HG03135 (cell line): ENCODE results near the gene HOATZ.

Experiments
- ATAC-seq: cut with Tn5 transposase; IDR thresholded peaks from one replicate; pipeline ENCODE4 v1.9.1; 2021; ENCODE audit warnings: mild to moderate bottlenecking, moderate library complexity; ENCODE audit not compliant: unreplicated experiment

HOATZ gene

DNA sequence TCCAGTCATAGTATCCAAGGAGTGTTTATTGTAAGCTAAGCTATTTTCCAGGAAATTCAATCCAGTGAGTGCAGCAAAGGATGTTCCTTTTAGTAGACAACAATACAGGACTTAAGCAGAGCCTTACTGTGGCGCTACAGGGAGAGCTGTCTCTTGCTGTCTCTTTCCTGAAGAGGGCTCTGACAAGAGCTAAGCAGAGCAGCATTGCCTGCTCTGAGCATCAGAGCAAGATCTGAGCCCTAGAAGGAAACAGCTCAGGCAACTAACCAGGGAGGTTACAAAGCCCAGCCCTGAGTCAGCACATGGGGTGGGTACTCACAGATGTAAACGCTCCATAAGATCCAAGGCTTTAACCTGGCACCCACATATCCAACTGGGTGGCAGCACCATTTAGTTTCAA is 33.9 kb downstream of the HOATZ start:
- ATAC-seq: no peak

GRCh38 chr11:111549196-111549868 is 34.8 kb downstream of the HOATZ start:
- ATAC-seq: no peak

- ATAC-seq: no peak
Measured at GRCh38 chr11:111549869-111550203, 35.3 kb downstream of the HOATZ start.

DNA sequence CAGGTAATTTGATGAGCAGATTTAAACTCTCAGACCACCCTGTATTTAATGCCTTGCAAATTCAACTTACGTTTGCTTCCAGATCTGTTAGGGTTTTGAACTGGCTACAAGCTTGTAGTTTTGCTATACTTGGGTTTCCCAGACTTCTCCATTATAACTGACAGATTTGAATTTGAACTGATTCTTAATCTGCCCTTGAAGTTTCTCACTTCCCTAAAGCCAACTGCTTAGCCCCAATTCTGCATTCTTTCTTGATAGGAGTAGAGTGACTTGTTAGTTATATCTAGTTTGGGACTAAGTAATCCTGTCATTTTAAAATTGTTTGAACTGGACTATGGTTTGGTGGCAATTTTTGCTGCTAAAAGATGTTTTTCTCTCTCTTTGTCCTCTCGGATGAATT is 35.7 kb downstream of the HOATZ start:
- ATAC-seq: no peak

- ATAC-seq: no peak
Measured at GRCh38 chr11:111554532-111554931, 40.0 kb downstream of the HOATZ start.

GRCh38 chr11:111555255-111555654 is 40.7 kb downstream of the HOATZ start:
- no peak for ATAC-seq

DNA sequence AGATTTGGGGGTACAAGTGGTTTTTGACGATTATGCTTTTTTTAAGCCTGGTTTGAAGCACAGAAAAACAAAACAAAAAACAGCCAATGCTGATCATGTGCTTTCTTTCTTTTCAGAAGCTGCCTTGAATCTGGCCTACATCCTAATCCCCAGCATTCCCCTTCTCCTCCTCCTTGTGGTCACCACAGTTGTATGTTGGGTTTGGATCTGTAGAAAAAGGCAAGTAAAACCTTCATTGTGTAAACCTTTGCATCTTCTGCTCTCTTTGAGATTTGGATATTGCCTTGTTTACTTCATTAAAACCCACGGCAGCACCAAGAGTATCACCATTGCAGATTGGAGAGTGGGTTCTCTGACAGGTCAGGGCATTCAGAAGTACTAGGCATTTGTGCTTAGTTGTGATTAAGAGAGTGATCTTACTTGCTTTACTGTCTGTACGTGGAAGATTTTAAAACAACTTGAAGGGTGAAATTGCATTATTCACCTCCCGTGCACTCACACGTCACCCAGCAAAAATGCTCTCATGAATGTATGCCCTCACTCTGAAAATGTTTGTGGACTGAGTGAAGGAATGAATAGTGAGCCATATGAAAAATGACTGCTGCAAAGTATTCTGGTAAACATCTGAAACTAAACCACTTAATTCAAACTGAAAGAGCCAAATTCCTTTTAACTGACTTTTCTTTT is 43.0 kb downstream of the HOATZ start:
- no peak for ATAC-seq

GRCh38 chr11:111559800-111560464 is 45.4 kb downstream of the HOATZ start:
- ATAC-seq: no peak

DNA sequence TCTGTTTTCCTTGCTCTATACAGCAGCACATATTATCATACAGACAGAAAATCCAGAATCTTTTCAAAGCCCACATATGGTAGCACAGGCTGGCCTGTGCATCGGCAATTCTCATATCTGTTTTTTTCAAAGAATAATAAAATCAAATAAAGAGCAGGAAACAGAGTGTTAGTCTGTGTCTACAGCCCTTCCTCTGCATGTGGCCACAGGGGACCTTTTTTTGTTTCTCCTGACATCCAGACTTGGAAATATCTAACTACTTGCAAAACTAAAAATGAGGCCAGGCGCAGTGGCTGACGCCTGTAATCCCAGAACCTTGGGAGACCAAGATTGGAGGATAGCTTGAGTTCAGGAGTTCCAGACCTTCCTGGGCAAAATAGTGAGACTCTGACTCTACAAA is 46.2 kb downstream of the HOATZ start:
- ATAC-seq: no peak

DNA sequence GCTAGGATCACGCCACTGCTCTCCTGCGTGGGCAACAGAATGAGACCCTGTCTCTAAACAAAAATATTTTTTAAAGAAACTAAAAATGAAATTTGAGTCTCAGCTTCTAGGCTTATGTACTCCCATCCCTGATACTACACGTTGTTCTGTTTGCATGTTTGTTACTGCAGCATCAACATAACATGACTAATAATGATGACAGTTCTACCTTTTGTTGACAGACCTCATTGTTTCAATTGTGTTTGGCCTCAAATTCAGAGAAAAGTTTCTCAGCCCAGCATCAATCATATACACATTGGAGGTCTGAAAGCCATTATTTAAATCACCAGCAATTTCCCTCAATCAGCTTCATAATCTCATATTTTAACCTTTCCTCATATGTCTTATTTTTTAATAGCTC is 46.7 kb downstream of the HOATZ start:
- no peak for ATAC-seq

DNA sequence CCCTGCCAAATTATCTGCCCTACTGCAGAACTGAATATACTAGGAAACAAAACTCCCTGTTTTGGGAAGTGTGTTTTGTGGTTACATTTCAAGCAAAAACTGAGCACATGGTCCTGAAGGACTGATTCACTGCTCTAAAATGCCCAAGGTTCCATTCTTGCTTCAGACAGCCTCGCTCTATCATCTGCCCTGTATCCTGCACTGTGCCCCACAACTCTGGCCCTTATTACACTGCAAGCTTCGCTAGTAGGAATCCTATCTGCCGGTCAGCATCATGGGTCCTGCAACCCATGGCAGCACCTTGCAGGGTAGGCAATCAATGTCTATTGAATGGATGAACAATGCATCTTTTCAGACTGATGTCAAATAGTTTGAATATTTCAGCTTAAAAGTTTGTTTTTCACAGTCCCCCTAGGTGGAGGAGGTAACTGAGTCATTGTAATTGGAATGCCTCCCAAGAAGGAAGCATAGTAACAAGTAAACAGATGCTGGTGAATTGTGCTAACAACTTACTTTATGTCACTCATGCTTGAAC is 47.3 kb downstream of the HOATZ start:
- no peak for ATAC-seq

GRCh38 chr11:111562692-111563389 is 48.3 kb downstream of the HOATZ start:
- ATAC-seq: no peak

- ATAC-seq: no peak
Measured at GRCh38 chr11:111565114-111565720, 50.6 kb downstream of the HOATZ start.

DNA sequence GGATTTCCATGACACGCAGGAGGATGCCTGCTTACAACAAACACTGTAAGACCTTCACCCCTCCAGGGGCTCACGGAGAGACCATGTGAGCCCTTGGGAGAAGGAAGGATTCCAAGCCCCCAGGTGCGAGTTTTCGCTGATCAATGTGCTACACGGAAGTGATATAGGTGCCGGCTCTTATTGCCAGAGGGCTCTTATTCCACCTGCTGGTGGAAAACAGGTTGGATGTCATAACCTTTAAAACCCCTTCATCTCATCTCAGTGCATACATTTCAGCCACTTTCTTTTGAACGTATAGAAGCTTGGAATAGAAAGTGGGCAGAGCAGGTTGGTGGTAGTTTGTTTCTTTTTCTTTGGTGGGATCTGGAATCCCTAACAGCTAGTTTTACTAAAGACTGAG is 51.7 kb downstream of the HOATZ start:
- no peak for ATAC-seq

DNA sequence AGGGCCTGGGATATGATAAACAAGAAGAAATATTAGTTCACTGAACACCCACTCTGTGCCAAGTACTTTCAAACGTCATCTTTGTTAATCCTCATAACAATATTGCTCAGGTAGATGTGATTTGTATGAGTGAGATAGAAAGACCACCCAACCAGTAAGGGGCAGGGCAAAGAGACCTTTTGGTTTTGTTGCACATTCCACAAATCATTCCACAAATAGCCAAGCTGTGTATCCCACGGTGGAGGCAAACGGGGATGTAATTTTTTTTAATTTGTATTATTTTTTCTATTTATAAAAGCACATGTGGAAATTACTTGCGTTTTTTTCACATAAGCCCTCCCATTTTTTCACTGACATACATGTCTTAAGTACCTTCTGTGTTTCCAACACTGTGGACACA is 54.9 kb downstream of the HOATZ start:
- no peak for ATAC-seq

GRCh38 chr11:111570796-111571195 is 56.2 kb downstream of the HOATZ start:
- no peak for ATAC-seq

- ATAC-seq: no peak
Measured at GRCh38 chr11:111571829-111572501, 57.4 kb downstream of the HOATZ start.

DNA sequence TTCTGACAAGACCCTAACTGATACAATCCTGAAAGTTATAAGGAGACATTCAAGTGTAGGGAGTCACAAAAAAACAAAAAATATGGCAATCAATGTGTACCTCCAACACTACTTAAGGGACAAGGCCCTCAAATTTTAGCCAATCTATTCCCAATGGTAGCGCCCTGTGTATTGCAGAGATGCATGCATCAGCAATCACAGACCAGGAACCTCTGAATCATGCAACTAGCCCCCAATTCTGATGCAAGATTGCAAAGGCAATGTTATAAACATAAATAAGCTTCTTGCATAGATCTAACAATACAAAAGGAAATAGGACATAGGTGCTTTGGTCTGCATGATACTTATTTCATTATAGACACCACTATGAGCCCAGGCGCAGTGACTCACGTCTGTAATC is 58.0 kb downstream of the HOATZ start:
- ATAC-seq: no peak

- no peak for ATAC-seq
Measured at GRCh38 chr11:111573821-111574249, 59.3 kb downstream of the HOATZ start.
